ENCODE measurements around the gene SLC38A8.
A peak's percentile ranks its signal among the peaks of the same experiment; 100 is the strongest.

SLC38A8 gene

GRCh38 chr16:84027625-84028024 lies 15.0 kb downstream of the SLC38A8 start:
- no peak for DNase-seq

- DNase-seq = no peak
These were observed 16.0 kb downstream of the SLC38A8 start for GRCh38 chr16:84026606-84027005.

GRCh38 chr16:84024854-84025253 lies 17.7 kb downstream of the SLC38A8 start:
- DNase-seq = no peak

GRCh38 chr16:84022644-84023043 lies 20.0 kb downstream of the SLC38A8 start:
- DNase-seq = no peak

- DNase-seq = no peak
These were observed 21.1 kb downstream of the SLC38A8 start for GRCh38 chr16:84021488-84021887.

- no peak for DNase-seq
These were observed 22.2 kb downstream of the SLC38A8 start for GRCh38 chr16:84020353-84020752.

GRCh38 chr16:84018710-84019109 lies 23.9 kb downstream of the SLC38A8 start:
- DNase-seq = no peak

GRCh38 chr16:84016477-84016876 lies 26.1 kb downstream of the SLC38A8 start:
- DNase-seq = no peak

GRCh38 chr16:84015399-84015798 lies 27.2 kb downstream of the SLC38A8 start:
- DNase-seq = no peak

- DNase-seq = no peak
These were observed 27.8 kb downstream of the SLC38A8 start for GRCh38 chr16:84014570-84015327.

- DNase-seq = peak; percentile 6
These were observed 28.6 kb downstream of the SLC38A8 start for GRCh38 chr16:84013787-84014569.

GRCh38 chr16:84009282-84009681 lies 33.3 kb downstream of the SLC38A8 start:
- DNase-seq = no peak

- DNase-seq = no peak
These were observed 34.6 kb downstream of the SLC38A8 start for GRCh38 chr16:84007965-84008364.

- no peak for DNase-seq
These were observed 35.1 kb downstream of the SLC38A8 start for GRCh38 chr16:84007520-84007919.

- no peak for DNase-seq
These were observed 37.2 kb downstream of the SLC38A8 start for GRCh38 chr16:84005391-84005790.

GRCh38 chr16:84004442-84004841 lies 38.2 kb downstream of the SLC38A8 start:
- DNase-seq = no peak

- no peak for DNase-seq
These were observed 39.6 kb downstream of the SLC38A8 start for GRCh38 chr16:84003038-84003437.

GRCh38 chr16:84001726-84002125 lies 40.9 kb downstream of the SLC38A8 start:
- no peak for DNase-seq

- no peak for DNase-seq
These were observed 41.5 kb downstream of the SLC38A8 start for GRCh38 chr16:84000989-84001642.

GRCh38 chr16:83998091-83998490 lies 44.5 kb downstream of the SLC38A8 start:
- DNase-seq = no peak

- no peak for DNase-seq
These were observed 45.9 kb downstream of the SLC38A8 start for GRCh38 chr16:83996481-83997252.

- DNase-seq = no peak
These were observed 46.8 kb downstream of the SLC38A8 start for GRCh38 chr16:83995754-83996153.

- no peak for DNase-seq
These were observed 47.9 kb downstream of the SLC38A8 start for GRCh38 chr16:83994703-83995102.

Data from activated effector memory CD4-positive, alpha-beta T cell treated with Interleukin-2 at 50 U/mL for 16 hours (primary cell).